Stomach (tissue), 9 donors: ENCODE data around the gene ARID4B. TPM values are rescaled to one million over a fixed set of nuclear protein-coding genes. Genes with fewer than 3 reads are reported as not detected.

Experiments used
- DNase-seq, 2 donors: peaks; one replicate each; pipeline versions ENCODE4 v3.0.0 to v3.0.0-alpha.2; 2013 to 2019
- H3K27ac ChIP-seq, 5 donors: fragments of 200-600 bp in 4 of 5; sonication (generic) in 4 of 5; one replicate each; pipeline ENCODE4 v1.5.1; 2013 to 2019; ENCODE audit warnings: mild to moderate bottlenecking in 1 of 5, moderate library complexity in 1 of 5
- H3K27me3 ChIP-seq, 3 donors: fragments of 200-600 bp; sonication (generic); one replicate each; pipeline ENCODE4 v1.5.1; 2017 to 2019; ENCODE audit warnings: mixed run types in 1 of 3
- H3K36me3 ChIP-seq, 4 donors: fragments of 200-600 bp; sonication (generic); 1 replicate in 3 of 4; 2 replicates in 1 of 4; pipeline ENCODE4 v1.5.1; 2016 to 2019
- H3K4me1 ChIP-seq, 4 donors: fragments of 200-600 bp; sonication (generic); one replicate each; pipeline ENCODE4 v1.5.1; 2016 to 2019
- H3K4me3 ChIP-seq, 4 donors: fragments of 200-600 bp; sonication (generic) in 3 of 4; one replicate each; pipeline ENCODE4 v1.5.1; 2016 to 2019; ENCODE audit warnings: mild to moderate bottlenecking in 1 of 4
- H3K9me3 ChIP-seq, 4 donors: fragments of 200-600 bp; sonication (generic); one replicate each; pipeline ENCODE4 v1.5.1; 2016 to 2019
- CTCF ChIP-seq, 7 experiments: fragments of 450-650 bp in 4 of 7; fragments of 200-600 bp in 3 of 7; sonication (generic) in 3 of 7; IDR thresholded peaks; one replicate each; pipeline ENCODE4 v1.5.1; 2016 to 2019; ENCODE audit warnings: antibody characterized with exemption in 7 of 7, control low read depth in 2 of 7, mild to moderate bottlenecking in 1 of 7
- EP300 ChIP-seq: sonication (generic); formaldehyde crosslinking; IDR thresholded peaks from one replicate; pipeline ENCODE4 v1.6.1; 2017; ENCODE audit warnings: antibody characterized with exemption
- POLR2A ChIP-seq, 4 donors: fragments of 450-650 bp; IDR thresholded peaks; one replicate each; pipeline ENCODE4 v1.6.1; 2016; ENCODE audit warnings: antibody characterized with exemption in 4 of 4, control low read depth in 2 of 4, mild to moderate bottlenecking in 1 of 4, moderate library complexity in 1 of 4
- POLR2AphosphoS5 ChIP-seq, 3 donors: sonication (generic); formaldehyde crosslinking; IDR thresholded peaks; one replicate each; pipeline ENCODE4 v1.6.1; 2016; ENCODE audit warnings: antibody characterized with exemption in 3 of 3
- WGBS, 5 donors: extraction: QIAGEN DNeasy Blood & Tissue Kit in 3 of 5; methylation state at CpG; one replicate each; pipeline versions ENCODE4 v1.1.5 to v1.1.7; 2013 to 2018; 5-methylcytosine and 5-hydroxymethylcytosine counted together
- intact Hi-C: fragments of 100-400 bp; cut with DNase I; formaldehyde crosslinking; loops from one replicate; pipeline ENCODE4 v1.15.1; 2023; ENCODE audit warnings: low total_unique reads
- polyA plus RNA-seq, 3 donors: library from polyadenylated mRNA; stranded (reverse); fragments of 200-250 nt; gene quantifications; one replicate each; pipeline ENCODE4 v1.2.3, GENCODE V29; 2013
- total RNA-seq, 5 donors: library from RNA; depleted of rRNA; stranded (reverse); fragments of >200 nt; gene quantifications; one replicate each; pipeline versions ENCODE4 v1.1.0 to v1.2.3, GENCODE V29; 2014 to 2016
- donor health status: healthy with polysubstance abuse.
- donor health status: Bipolar disorder and iron deficiency.
- donor health status: healthy.

The ARID4B gene
- total and polyA plus RNA-seq, 8 donors, result 9.5 to 102 (median 30.5) TPM

- H3K4me1 ChIP-seq, result peaks cover 26 to 66% (median 45%) of the 10 kb centered on the region in 4 donors
- intact Hi-C loops, result no loop called here
- H3K9me3 ChIP-seq, result no peaks in the 10 kb centered on the region
- no peak overlapping the region for H3K4me3 ChIP-seq
- no peak for TF ChIP-seq POLR2A (IDR thresholded peaks at IDR 0.05)
- TF ChIP-seq CTCF (IDR thresholded peaks at IDR 0.05), result no peak
- TF ChIP-seq POLR2AphosphoS5 (IDR thresholded peaks at IDR 0.05), result no peak
- TF ChIP-seq EP300, result no peak
- no peaks in the 10 kb centered on the region for H3K27me3 ChIP-seq
- peaks cover 0 to 13% (median 12%) of the 10 kb centered on the region in 4 donors for H3K36me3 ChIP-seq
- DNase-seq, result no peak
- 18 to 33% (median 25%) methylated on average over 3 of the region's 3 CpGs for WGBS, 5 donors
- H3K27ac ChIP-seq, result peak overlapping the region in 1 of 5 donors; percentile 40
Observed at GRCh38 chr1:235331401-235331800, 3.4 kb upstream of the ARID4B start.

GRCh38 chr1:235330918-235331285 lies 2.9 kb upstream of the ARID4B start:
- intact Hi-C loops, result no loop called here
- Histone ChIP-seq H3K27ac (peak overlapping the region in 3 of 5 donors; percentile 40 to 99 (median 97)), H3K27me3 (no peaks in the 10 kb centered on the region), H3K4me3 (peak overlapping the region in 1 of 4 donors; percentile 95), H3K36me3 (peaks cover 0 to 8% (median 7%) of the 10 kb centered on the region in 4 donors), H3K4me1 (peaks cover 31 to 66% (median 47%) of the 10 kb centered on the region in 4 donors), H3K9me3 (no peaks in the 10 kb centered on the region)
- no peak for TF ChIP-seq POLR2A (IDR thresholded peaks at IDR 0.05)
- WGBS, 5 donors, result 58 to 70% (median 68%) methylated on average over 5 of the region's 5 CpGs
- DNase-seq, result no peak

- Histone ChIP-seq H3K36me3 (no peaks in the 10 kb centered on the region), H3K4me1 (peaks cover 46 to 76% (median 63%) of the 10 kb centered on the region in 4 donors), H3K27me3 (no peaks in the 10 kb centered on the region), H3K9me3 (no peaks in the 10 kb centered on the region), H3K27ac (peak overlapping the region; percentile 97 to 100 (median 99)), H3K4me3 (peak overlapping the region; percentile 87 to 95 (median 92))
- peak; percentile 48 to 79 for DNase-seq
- TF ChIP-seq CTCF (IDR thresholded peaks at IDR 0.05) (peak in 1 of 7 experiments; percentile 0), POLR2AphosphoS5 (IDR thresholded peaks at IDR 0.05) (no peak), EP300 (no peak), POLR2A (IDR thresholded peaks at IDR 0.05) (no peak)
- 1 to 2% (median 1%) methylated on average over 24 of the region's 24 CpGs for WGBS, 5 donors
- intact Hi-C loops, result no loop called here
Observed at GRCh38 chr1:235329139-235329902, 1.3 kb upstream of the ARID4B start.

- no peaks in the 10 kb centered on the region for H3K9me3 ChIP-seq
- H3K4me1 ChIP-seq, result peaks cover 52 to 76% (median 68%) of the 10 kb centered on the region in 4 donors
- no peaks in the 10 kb centered on the region for H3K27me3 ChIP-seq
- peak; percentile 99 to 100 for DNase-seq
- H3K27ac ChIP-seq, result peak within 1 kb of the TSS; percentile 97 to 100 (median 99)
- peak within 1 kb of the TSS; percentile 87 to 95 (median 92) for H3K4me3 ChIP-seq
- peak; percentile 75 to 95 (median 77) for TF ChIP-seq POLR2AphosphoS5 (IDR thresholded peaks at IDR 0.05)
- peak in 1 of 7 experiments; percentile 20 for TF ChIP-seq CTCF (IDR thresholded peaks at IDR 0.05)
- peak in 2 of 4 donors; percentile 73 to 75 for TF ChIP-seq POLR2A (IDR thresholded peaks at IDR 0.05)
- no peak for TF ChIP-seq EP300
- intact Hi-C loops, result no loop called here
- H3K36me3 ChIP-seq, result no peaks in the 10 kb centered on the region
- 0% methylated on average over 54 of the region's 54 CpGs for WGBS, 5 donors
Observed at GRCh38 chr1:235328271-235329138, 526 bp upstream of the ARID4B start, which contains the start of gene GGPS1. TSS of gene GGPS1 (plus strand) at chr1:235328570. CDS start at chr1:235335265, 6,695 bp downstream.
